Activated CD4-positive, alpha-beta memory T cell treated with anti-CD3 and anti-CD28 coated beads, Interleukin-2, amount 10 ng/mL, durations not matched to agents 7 days and 5 days (primary cell): ENCODE results near the gene OTOR. TPM values are rescaled to one million over a fixed set of nuclear protein-coding genes. Genes with fewer than 3 reads are reported as not detected.

ENCODE experiments used
- CTCF ChIA-PET: fragments of 350-600 bp; sonication (Branson Sonifier 250); formaldehyde crosslinking; loops from one replicate; lab custom pipeline; 2021; ENCODE audit warnings: antibody characterized with exemption, inconsistent platforms; lab: Charles Lee
- POLR2A ChIA-PET: fragments of 350-600 bp; sonication (Branson Sonifier 250); formaldehyde crosslinking; loops from one replicate; lab custom pipeline; 2021; ENCODE audit warnings: antibody characterized with exemption; lab: Charles Lee
- DNase-seq: peaks from one replicate; pipeline ENCODE4 v3.0.0-alpha.2; 2020
- H3K27ac Mint-ChIP-seq: one replicate; pipeline ENCODE4 v1.8.0; 2021; ENCODE audit warnings: mild to moderate bottlenecking, mixed read lengths
- H3K27me3 Mint-ChIP-seq: one replicate; pipeline ENCODE4 v1.8.0; 2021; ENCODE audit warnings: mixed read lengths
- H3K36me3 Mint-ChIP-seq: one replicate; pipeline ENCODE4 v1.8.0; 2021; ENCODE audit warnings: low read depth, mixed read lengths
- H3K4me1 Mint-ChIP-seq: one replicate; pipeline ENCODE4 v1.8.0; 2021; ENCODE audit warnings: mixed read lengths
- H3K4me3 Mint-ChIP-seq: one replicate; pipeline ENCODE4 v1.8.0; 2021; ENCODE audit warnings: mild to moderate bottlenecking, mixed read lengths
- H3K9me3 Mint-ChIP-seq: one replicate; pipeline ENCODE4 v1.8.0; 2021; ENCODE audit warnings: mixed read lengths
- total RNA-seq, 2 experiments: library from RNA; stranded (reverse); gene quantifications; one replicate each; pipeline ENCODE4 v1.2.3, GENCODE V29; 2021

OTOR gene
- total RNA-seq, 2 experiments from 2014 or later, result not detected

- Mint-ChIP-seq H3K4me1 (no peaks in the 10 kb centered on the region), H3K27ac (no peak overlapping the region), H3K27me3 (peaks cover 11% of the 10 kb centered on the region), H3K9me3 (peaks cover 9% of the 10 kb centered on the region), H3K36me3 (no peaks in the 10 kb centered on the region), H3K4me3 (no peak overlapping the region)
- CTCF ChIA-PET, result no interaction called here
- DNase-seq, result no peak
- POLR2A ChIA-PET, result interaction anchor here (0.9 to 1.1 kb wide), 2 partner anchors 22 to 23 kb away, joined by 3 read pairs; partner anchors contain the start of gene SNRPB2
Measured at GRCh38 chr20:16752901-16753300, 4.7 kb downstream of the OTOR start.

- ChIA-PET CTCF (interaction anchor here (0.5 kb wide), 1 partner anchor 39 kb away, joined by 3 read pairs; no protein-coding TSS in a partner anchor), POLR2A (no interaction called here)
- H3K4me3 Mint-ChIP-seq, result no peak overlapping the region
- H3K27me3 Mint-ChIP-seq, result peaks cover 18% of the 10 kb centered on the region
- H3K9me3 Mint-ChIP-seq, result peaks cover 9% of the 10 kb centered on the region
- no peaks in the 10 kb centered on the region for H3K36me3 Mint-ChIP-seq
- H3K27ac Mint-ChIP-seq, result no peak overlapping the region
- no peak for DNase-seq
- peaks cover 5% of the 10 kb centered on the region for H3K4me1 Mint-ChIP-seq
Measured at GRCh38 chr20:16758454-16759180, 10.5 kb downstream of the OTOR start.

- peaks cover 9% of the 10 kb centered on the region for H3K9me3 Mint-ChIP-seq
- ChIA-PET POLR2A (no interaction called here), CTCF (interaction anchor here (0.5 kb wide), 1 partner anchor 40 kb away, joined by 3 read pairs; no protein-coding TSS in a partner anchor)
- H3K27ac Mint-ChIP-seq, result no peak overlapping the region
- H3K4me1 Mint-ChIP-seq, result peaks cover 5% of the 10 kb centered on the region
- no peak overlapping the region for H3K4me3 Mint-ChIP-seq
- no peaks in the 10 kb centered on the region for H3K36me3 Mint-ChIP-seq
- H3K27me3 Mint-ChIP-seq, result peaks cover 20% of the 10 kb centered on the region
- DNase-seq, result no peak
Measured at GRCh38 chr20:16759181-16759563, 11.0 kb downstream of the OTOR start.

GRCh38 chr20:16760431-16761304 is 12.5 kb downstream of the OTOR start:
- H3K9me3 Mint-ChIP-seq, result peaks cover 9% of the 10 kb centered on the region
- peaks cover 29% of the 10 kb centered on the region for H3K27me3 Mint-ChIP-seq
- H3K4me3 Mint-ChIP-seq, result no peak overlapping the region
- DNase-seq, result no peak
- H3K36me3 Mint-ChIP-seq, result no peaks in the 10 kb centered on the region
- POLR2A ChIA-PET, result no interaction called here
- no peak overlapping the region for H3K27ac Mint-ChIP-seq
- CTCF ChIA-PET, result interaction anchor here (0.6 to 1.6 kb wide), 8 partner anchors 16 to 1051 kb away, joined by 3 to 7 read pairs (median 4); no protein-coding TSS in a partner anchor
- H3K4me1 Mint-ChIP-seq, result peaks cover 5% of the 10 kb centered on the region

- ChIA-PET CTCF (interaction anchor here (0.6 to 1.6 kb wide), 7 partner anchors 16 to 1052 kb away, joined by 3 to 7 read pairs (median 4); no protein-coding TSS in a partner anchor), POLR2A (no interaction called here)
- DNase-seq, result peak; percentile 57
- Mint-ChIP-seq H3K27me3 (peaks cover 35% of the 10 kb centered on the region), H3K4me3 (no peak overlapping the region), H3K4me1 (peaks cover 5% of the 10 kb centered on the region), H3K9me3 (peaks cover 5% of the 10 kb centered on the region), H3K27ac (no peak overlapping the region), H3K36me3 (no peaks in the 10 kb centered on the region)
Measured at GRCh38 chr20:16761305-16761829, 13.2 kb downstream of the OTOR start.

DNA sequence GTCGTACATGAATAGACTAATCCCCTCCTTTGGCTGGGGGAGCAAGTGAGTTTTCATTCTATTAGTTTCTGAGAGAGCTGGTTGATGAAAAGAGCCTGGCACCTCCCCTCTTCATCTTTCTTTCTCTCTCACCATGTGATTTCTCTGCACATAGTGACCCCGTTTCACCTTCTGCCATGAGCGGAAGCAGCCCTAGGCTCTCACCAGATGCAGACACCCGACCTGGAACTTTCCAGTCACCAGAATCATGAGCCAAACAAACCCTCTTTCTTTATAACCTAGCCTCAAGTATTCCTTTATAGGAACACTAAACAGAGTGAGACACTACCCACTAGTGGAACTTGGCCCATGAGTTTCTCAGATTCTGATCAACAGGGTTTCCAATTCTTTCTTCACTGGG is 16.4 kb downstream of the OTOR start:
- Mint-ChIP-seq H3K27me3 (peaks cover 35% of the 10 kb centered on the region), H3K9me3 (no peaks in the 10 kb centered on the region), H3K36me3 (no peaks in the 10 kb centered on the region), H3K27ac (no peak overlapping the region), H3K4me3 (no peak overlapping the region), H3K4me1 (peaks cover 1% of the 10 kb centered on the region)
- POLR2A ChIA-PET, result no interaction called here
- no peak for DNase-seq
- CTCF ChIA-PET, result interaction anchor here (0.7 kb wide), 1 partner anchor 331 kb away, joined by 4 read pairs; no protein-coding TSS in a partner anchor

- H3K36me3 Mint-ChIP-seq, result no peaks in the 10 kb centered on the region
- H3K27ac Mint-ChIP-seq, result no peak overlapping the region
- CTCF ChIA-PET, result no interaction called here
- no peak overlapping the region for H3K4me3 Mint-ChIP-seq
- POLR2A ChIA-PET, result no interaction called here
- peaks cover 16% of the 10 kb centered on the region for H3K27me3 Mint-ChIP-seq
- no peaks in the 10 kb centered on the region for H3K4me1 Mint-ChIP-seq
- DNase-seq, result no peak
- H3K9me3 Mint-ChIP-seq, result peaks cover 2% of the 10 kb centered on the region
Measured at GRCh38 chr20:16771213-16771612, 23.1 kb downstream of the OTOR start.

- peaks cover 10% of the 10 kb centered on the region for H3K27me3 Mint-ChIP-seq
- H3K9me3 Mint-ChIP-seq, result peaks cover 2% of the 10 kb centered on the region
- H3K27ac Mint-ChIP-seq, result no peak overlapping the region
- H3K4me3 Mint-ChIP-seq, result no peak overlapping the region
- no peaks in the 10 kb centered on the region for H3K36me3 Mint-ChIP-seq
- no peaks in the 10 kb centered on the region for H3K4me1 Mint-ChIP-seq
- ChIA-PET POLR2A (no interaction called here), CTCF (interaction anchor here (1.3 kb wide), 1 partner anchor 26 kb away, joined by 3 read pairs; no protein-coding TSS in a partner anchor)
- no peak for DNase-seq
Measured at GRCh38 chr20:16775961-16776360, 27.8 kb downstream of the OTOR start.

GRCh38 chr20:16777126-16777525 is 29.0 kb downstream of the OTOR start:
- H3K36me3 Mint-ChIP-seq, result no peaks in the 10 kb centered on the region
- H3K4me1 Mint-ChIP-seq, result no peaks in the 10 kb centered on the region
- POLR2A ChIA-PET, result no interaction called here
- CTCF ChIA-PET, result no interaction called here
- H3K27ac Mint-ChIP-seq, result no peak overlapping the region
- peaks cover 2% of the 10 kb centered on the region for H3K9me3 Mint-ChIP-seq
- H3K4me3 Mint-ChIP-seq, result no peak overlapping the region
- no peak for DNase-seq
- H3K27me3 Mint-ChIP-seq, result peaks cover 10% of the 10 kb centered on the region

DNA sequence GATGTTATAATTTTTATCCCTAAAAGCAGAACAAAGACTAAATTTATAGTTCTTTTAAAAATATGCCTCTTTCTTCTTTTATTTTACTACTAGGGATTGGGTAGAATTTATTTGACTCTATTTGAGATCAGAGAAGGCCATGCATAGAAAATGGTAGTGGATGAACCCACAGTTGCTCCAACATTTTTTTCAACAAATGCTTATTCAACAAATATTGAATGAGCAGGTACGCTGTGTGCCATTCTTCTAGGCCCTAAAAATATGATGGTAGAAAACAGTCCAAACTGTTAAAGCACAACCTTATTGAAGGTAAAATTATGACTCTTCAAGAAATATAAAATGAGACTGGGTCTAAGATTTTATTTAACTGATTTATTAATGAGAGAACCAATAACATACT is 30.0 kb downstream of the OTOR start:
- DNase-seq, result no peak
- H3K36me3 Mint-ChIP-seq, result no peaks in the 10 kb centered on the region
- no peak overlapping the region for H3K27ac Mint-ChIP-seq
- H3K4me3 Mint-ChIP-seq, result no peak overlapping the region
- ChIA-PET POLR2A (no interaction called here), CTCF (no interaction called here)
- no peaks in the 10 kb centered on the region for H3K9me3 Mint-ChIP-seq
- H3K27me3 Mint-ChIP-seq, result peaks cover 8% of the 10 kb centered on the region
- no peaks in the 10 kb centered on the region for H3K4me1 Mint-ChIP-seq

GRCh38 chr20:16781496-16781895 is 33.3 kb downstream of the OTOR start:
- no peaks in the 10 kb centered on the region for H3K4me1 Mint-ChIP-seq
- H3K27me3 Mint-ChIP-seq, result peaks cover 9% of the 10 kb centered on the region
- no peak overlapping the region for H3K27ac Mint-ChIP-seq
- DNase-seq, result no peak
- no peak overlapping the region for H3K4me3 Mint-ChIP-seq
- CTCF ChIA-PET, result interaction anchor here (1.1 kb wide), 1 partner anchor 22 kb away, joined by 3 read pairs; no protein-coding TSS in a partner anchor
- H3K36me3 Mint-ChIP-seq, result no peaks in the 10 kb centered on the region
- no peaks in the 10 kb centered on the region for H3K9me3 Mint-ChIP-seq
- POLR2A ChIA-PET, result no interaction called here

- Mint-ChIP-seq H3K4me3 (no peak overlapping the region), H3K4me1 (no peaks in the 10 kb centered on the region), H3K9me3 (peaks cover 3% of the 10 kb centered on the region), H3K36me3 (no peaks in the 10 kb centered on the region), H3K27me3 (peaks cover 6% of the 10 kb centered on the region), H3K27ac (no peak overlapping the region)
- DNase-seq, result no peak
- POLR2A ChIA-PET, result no interaction called here
- CTCF ChIA-PET, result no interaction called here
Measured at GRCh38 chr20:16785226-16785625, 37.1 kb downstream of the OTOR start.
